ENCODE results near the gene GABRG2.

GRCh38 chr5:162193012-162193411 lies 125.4 kb downstream of the GABRG2 start:
- TF ChIP-seq CTCF (IDR thresholded peaks at IDR 0.05) = no peak
- no peak for TF ChIP-seq POLR2A (IDR thresholded peaks at IDR 0.05)
- no peak for TF ChIP-seq POLR2AphosphoS5 (IDR thresholded peaks at IDR 0.05)
- no peak for TF ChIP-seq EP300 (IDR thresholded peaks at IDR 0.05)

All from sigmoid colon (tissue), 4 donors.